SK-N-SH treated with all-trans-retinoic acid at 6 μM for 48 hours (cell line): ENCODE data around the gene GOLGA6B.
"Not testable (repeated sequence)": the region's sequence is repeated elsewhere in the genome, so short reads cannot be mapped to it uniquely, and the experiment has no call there.

Experiments
- ATAC-seq: fragments of 200-7000 bp; cut with Tn5 transposase; 3 replicates; pipeline ENCODE4 v1.9.1; 2020; ENCODE audit warnings: mild to moderate bottlenecking, moderate library complexity
- ARNTL ChIP-seq: fragments of 450-650 bp; formaldehyde crosslinking; IDR thresholded peaks from 2 replicates; pipeline ENCODE4 v1.5.0; 2020; ENCODE audit warnings: low read depth, mild to moderate bottlenecking, moderate library complexity, borderline replicate concordance
- BACH2 ChIP-seq: fragments of 250-450 bp; sonication (Bioruptor Pico); IDR thresholded peaks from 2 replicates; pipeline ENCODE4 v1.9.0; 2021; ENCODE audit warnings: mild to moderate bottlenecking, borderline replicate concordance
- CSDC2 ChIP-seq: fragments of 250-450 bp; sonication (Bioruptor Pico); IDR thresholded peaks from 2 replicates; pipeline ENCODE4 v1.5.0; 2020; ENCODE audit warnings: mild to moderate bottlenecking, moderate library complexity
- ESRRG ChIP-seq: fragments of 250-450 bp; sonication (Bioruptor Pico); IDR thresholded peaks from 2 replicates; pipeline ENCODE4 v1.6.1; 2021; ENCODE audit warnings: mild to moderate bottlenecking
- GLIS3 ChIP-seq: fragments of 250-450 bp; sonication (Bioruptor Pico); IDR thresholded peaks from 2 replicates; pipeline ENCODE4 v1.5.0; 2020; ENCODE audit warnings: mild to moderate bottlenecking, moderate library complexity
- ISL1 ChIP-seq: fragments of 250-450 bp; sonication (Bioruptor Pico); IDR thresholded peaks from 2 replicates; pipeline ENCODE4 v2.1.2; 2022; ENCODE audit warnings: mild to moderate bottlenecking, moderate library complexity
- PATZ1 ChIP-seq: fragments of 250-450 bp; sonication (Bioruptor Pico); IDR thresholded peaks from 2 replicates; pipeline ENCODE4 v1.8.0; 2020; ENCODE audit warnings: mild to moderate bottlenecking, moderate library complexity, borderline replicate concordance
- POU6F1 ChIP-seq: fragments of 250-450 bp; sonication (Bioruptor Pico); IDR thresholded peaks from 2 replicates; pipeline ENCODE4 v1.8.0; 2021; ENCODE audit warnings: low read depth, mild to moderate bottlenecking, moderate library complexity, borderline replicate concordance
- PPARA ChIP-seq: fragments of 250-450 bp; sonication (Bioruptor Pico); IDR thresholded peaks from 2 replicates; pipeline ENCODE4 v1.5.0; 2020; ENCODE audit warnings: mild to moderate bottlenecking, borderline replicate concordance
- RARB ChIP-seq: fragments of 250-450 bp; sonication (Bioruptor Pico); IDR thresholded peaks from 2 replicates; pipeline ENCODE4 v1.8.0; 2021; ENCODE audit warnings: mild to moderate bottlenecking, moderate library complexity
- SNAI2 ChIP-seq: fragments of 250-450 bp; sonication (Bioruptor Pico); IDR thresholded peaks from 2 replicates; pipeline ENCODE4 v1.5.0; 2020; ENCODE audit warnings: mild to moderate bottlenecking, moderate library complexity
- TCF4 ChIP-seq: fragments of 250-450 bp; sonication (Bioruptor Pico); IDR thresholded peaks from 2 replicates; pipeline ENCODE4 v1.8.0; 2021; ENCODE audit warnings: mild to moderate bottlenecking, moderate library complexity, borderline replicate concordance
- TOX ChIP-seq: fragments of 250-450 bp; sonication (Bioruptor Pico); IDR thresholded peaks from 2 replicates; pipeline ENCODE4 v1.8.0; 2021; ENCODE audit warnings: mild to moderate bottlenecking, moderate library complexity, borderline replicate concordance
- ZC3H10 ChIP-seq: fragments of 250-450 bp; sonication (Bioruptor Pico); IDR thresholded peaks from 2 replicates; pipeline ENCODE4 v1.5.1; 2021; ENCODE audit warnings: mild to moderate bottlenecking, moderate library complexity
- ZFP3 ChIP-seq: fragments of 250-450 bp; sonication (Bioruptor Pico); IDR thresholded peaks from 2 replicates; pipeline ENCODE4 v1.5.0; 2020; ENCODE audit warnings: mild to moderate bottlenecking, moderate library complexity
- ZFP30 ChIP-seq: fragments of 450-650 bp; formaldehyde crosslinking; IDR thresholded peaks from 2 replicates; pipeline ENCODE4 v1.5.0; 2022; ENCODE audit warnings: mild to moderate bottlenecking, moderate library complexity
- ZNF565 ChIP-seq: fragments of 450-650 bp; formaldehyde crosslinking; conservative IDR thresholded peaks from 2 replicates; pipeline ENCODE4 v1.5.0; 2020; ENCODE audit warnings: low read depth, mild to moderate bottlenecking, moderate library complexity
- ZNF70 ChIP-seq: fragments of 450-650 bp; formaldehyde crosslinking; IDR thresholded peaks from 2 replicates; pipeline ENCODE4 v1.5.0; 2020; ENCODE audit warnings: mild to moderate bottlenecking, moderate library complexity
- ZNF8 ChIP-seq: fragments of 450-650 bp; formaldehyde crosslinking; IDR thresholded peaks from 2 replicates; pipeline ENCODE4 v1.5.0; 2020; ENCODE audit warnings: mild to moderate bottlenecking, moderate library complexity
- TF ChIP-seq, protein P1 (sequence below): fragments of 250-450 bp; sonication (Bioruptor Pico); IDR thresholded peaks from 2 replicates; pipeline ENCODE4 v1.5.1; 2021; ENCODE audit warnings: mild to moderate bottlenecking, moderate library complexity

Gene GOLGA6B

DNA sequence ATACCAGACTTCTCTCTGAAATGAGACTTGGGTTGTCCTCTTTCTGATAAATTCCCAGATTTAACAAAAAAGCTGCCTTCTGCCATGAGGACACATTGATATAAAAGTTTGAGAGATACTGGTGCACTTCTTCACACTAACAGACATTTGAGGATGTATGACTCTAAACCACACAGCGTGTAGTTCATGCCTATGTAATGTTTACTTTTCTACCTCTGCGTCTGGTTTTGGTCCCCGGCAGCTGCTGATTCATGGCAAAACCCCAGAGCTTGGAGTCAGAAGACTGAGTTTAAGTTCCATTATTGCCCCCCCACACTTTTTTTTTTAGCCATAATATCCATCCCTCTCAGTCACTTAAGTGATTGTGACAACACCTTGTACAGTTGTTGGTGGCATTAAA, 1.5 kb downstream of the GOLGA6B start:
- not testable (repeated sequence) for ATAC-seq

- ATAC-seq: not testable (repeated sequence)
Measured at GRCh38 chr15:72661081-72661480, 6.6 kb downstream of the GOLGA6B start.

DNA sequence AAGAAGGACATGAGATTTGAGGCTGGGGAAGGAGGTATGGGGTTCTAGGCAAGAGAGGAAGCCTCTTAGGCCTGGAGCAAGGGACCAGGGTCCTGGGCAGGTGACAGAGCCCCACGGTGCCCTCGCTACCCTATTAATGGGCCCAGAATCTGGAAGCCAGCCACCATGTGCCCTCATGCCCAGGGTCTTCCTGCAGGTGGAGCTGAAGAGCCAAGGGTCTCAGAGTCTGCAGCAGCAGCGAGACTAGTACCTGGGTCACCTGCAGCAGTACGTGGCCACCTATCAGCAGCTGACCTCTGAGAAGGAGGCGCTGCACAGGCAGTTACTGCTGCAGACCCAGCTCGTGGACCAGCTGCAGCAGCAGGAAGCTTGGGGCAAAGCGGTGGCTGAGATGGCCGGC, 9.4 kb downstream of the GOLGA6B start:
- ATAC-seq: not testable (repeated sequence)

GRCh38 chr15:72665706-72666105, 11.2 kb downstream of the GOLGA6B start:
- ATAC-seq: not testable (repeated sequence)

- not testable (repeated sequence) for ATAC-seq
Measured at GRCh38 chr15:72669803-72670202, 15.3 kb downstream of the GOLGA6B start.

- ATAC-seq: peak; percentile 99
Measured at GRCh38 chr15:72670656-72671352, 16.3 kb downstream of the GOLGA6B start.

- TF ChIP-seq RARB (CRISPR knock-in tag) (no peak), GLIS3 (no peak), TOX (CRISPR knock-in tag) (no peak)
Measured at GRCh38 chr15:72671525-72671924, 17.0 kb downstream of the GOLGA6B start.

GRCh38 chr15:72676838-72677237, 22.3 kb downstream of the GOLGA6B start:
- ATAC-seq: no peak
- TF ChIP-seq TOX (CRISPR knock-in tag): no peak
- no peak for TF ChIP-seq ESRRG (CRISPR knock-in tag)
- no peak for TF ChIP-seq SNAI2
- TF ChIP-seq ARNTL (CRISPR knock-in tag): no peak
- TF ChIP-seq BACH2 (CRISPR knock-in tag): no peak
- no peak for TF ChIP-seq ZFP3
- TF ChIP-seq GLIS3: no peak
- TF ChIP-seq PATZ1 (CRISPR knock-in tag): no peak

More at GRCh38 chr15:72671525-72671924, 17.0 kb downstream of the GOLGA6B start:
- ATAC-seq: no peak

GRCh38 chr15:72680931-72681330, 26.4 kb downstream of the GOLGA6B start:
- no peak for TF ChIP-seq ZNF70 (CRISPR knock-in tag)
- no peak for TF ChIP-seq GLIS3
- TF ChIP-seq, protein P1, sequence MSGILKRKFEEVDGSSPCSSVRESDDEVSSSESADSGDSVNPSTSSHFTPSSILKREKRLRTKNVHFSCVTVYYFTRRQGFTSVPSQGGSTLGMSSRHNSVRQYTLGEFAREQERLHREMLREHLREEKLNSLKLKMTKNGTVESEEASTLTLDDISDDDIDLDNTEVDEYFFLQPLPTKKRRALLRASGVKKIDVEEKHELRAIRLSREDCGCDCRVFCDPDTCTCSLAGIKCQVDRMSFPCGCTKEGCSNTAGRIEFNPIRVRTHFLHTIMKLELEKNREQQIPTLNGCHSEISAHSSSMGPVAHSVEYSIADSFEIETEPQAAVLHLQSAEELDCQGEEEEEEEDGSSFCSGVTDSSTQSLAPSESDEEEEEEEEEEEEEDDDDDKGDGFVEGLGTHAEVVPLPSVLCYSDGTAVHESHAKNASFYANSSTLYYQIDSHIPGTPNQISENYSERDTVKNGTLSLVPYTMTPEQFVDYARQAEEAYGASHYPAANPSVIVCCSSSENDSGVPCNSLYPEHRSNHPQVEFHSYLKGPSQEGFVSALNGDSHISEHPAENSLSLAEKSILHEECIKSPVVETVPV (CRISPR knock-in tag): no peak
- TF ChIP-seq ESRRG (CRISPR knock-in tag): no peak
- no peak for TF ChIP-seq POU6F1 (CRISPR knock-in tag)
- no peak for TF ChIP-seq ZC3H10 (CRISPR knock-in tag)
- TF ChIP-seq ISL1 (CRISPR knock-in tag): no peak
- TF ChIP-seq PATZ1 (CRISPR knock-in tag): no peak
- no peak for TF ChIP-seq CSDC2 (CRISPR knock-in tag)
- no peak for TF ChIP-seq ZNF8
- TF ChIP-seq ZNF565 (CRISPR knock-in tag): no peak
- TF ChIP-seq ZFP3: no peak
- no peak for TF ChIP-seq BACH2 (CRISPR knock-in tag)
- TF ChIP-seq PPARA (CRISPR knock-in tag): no peak
- TF ChIP-seq TCF4 (CRISPR knock-in tag): no peak
- TF ChIP-seq TOX (CRISPR knock-in tag): no peak
- no peak for TF ChIP-seq ZFP30 (CRISPR knock-in tag)
- TF ChIP-seq RARB (CRISPR knock-in tag): no peak
- ATAC-seq: no peak
